ENCODE results near the gene MAPK7.

The MAPK7 gene

GRCh38 chr17:19380481-19381301 is 2.4 kb downstream of the MAPK7 start:
- DNase-seq: no peak

- DNase-seq: no peak
These were observed 3.1 kb downstream of the MAPK7 start for GRCh38 chr17:19381361-19381740.

- DNase-seq: no peak
These were observed 3.6 kb downstream of the MAPK7 start for GRCh38 chr17:19381741-19382444.

- no peak for DNase-seq
These were observed 4.5 kb downstream of the MAPK7 start for GRCh38 chr17:19382531-19383444.

- no peak for DNase-seq
These were observed 5.6 kb downstream of the MAPK7 start for GRCh38 chr17:19383681-19384470.

- peak; percentile 68 for DNase-seq
These were observed 6.6 kb downstream of the MAPK7 start for GRCh38 chr17:19384723-19385391.

- DNase-seq: no peak
These were observed 7.3 kb downstream of the MAPK7 start for GRCh38 chr17:19385521-19385983.

GRCh38 chr17:19386051-19386929 is 8.0 kb downstream of the MAPK7 start:
- DNase-seq: peak; percentile 59

GRCh38 chr17:19386974-19387920 is 8.9 kb downstream of the MAPK7 start, which contains the start of gene MFAP4:
Gene MFAP4 (minus strand): TSS chr17:19387190. CDS start chr17:19387155, 35 bp downstream.
- peak; percentile 61 for DNase-seq

GRCh38 chr17:19387921-19388521 is 9.7 kb downstream of the MAPK7 start:
- peak; percentile 56 for DNase-seq

- DNase-seq: no peak
These were observed 10.8 kb downstream of the MAPK7 start for GRCh38 chr17:19388791-19389785.

GRCh38 chr17:19390951-19391350 is 12.7 kb downstream of the MAPK7 start:
- no peak for DNase-seq

GRCh38 chr17:19391432-19391831 is 13.1 kb downstream of the MAPK7 start:
- no peak for DNase-seq

GRCh38 chr17:19392303-19392702 is 14.0 kb downstream of the MAPK7 start:
- no peak for DNase-seq

- DNase-seq: no peak
These were observed 19.3 kb downstream of the MAPK7 start for GRCh38 chr17:19397556-19398041.

GRCh38 chr17:19398301-19399181 is 20.2 kb downstream of the MAPK7 start:
- DNase-seq: peak; percentile 45
